NCI-H446 (cell line): Measurements from ENCODE around the gene ZNF480.
"Not testable (repeated sequence)": the region's sequence is repeated elsewhere in the genome, so short reads cannot be mapped to it uniquely, and the experiment has no call there.

Experiments
- DNase-seq, 2 experiments: peaks; one replicate each; lab custom pipeline; 2025; lab: John Stamatoyannopoulos, UW

Gene ZNF480

DNA sequence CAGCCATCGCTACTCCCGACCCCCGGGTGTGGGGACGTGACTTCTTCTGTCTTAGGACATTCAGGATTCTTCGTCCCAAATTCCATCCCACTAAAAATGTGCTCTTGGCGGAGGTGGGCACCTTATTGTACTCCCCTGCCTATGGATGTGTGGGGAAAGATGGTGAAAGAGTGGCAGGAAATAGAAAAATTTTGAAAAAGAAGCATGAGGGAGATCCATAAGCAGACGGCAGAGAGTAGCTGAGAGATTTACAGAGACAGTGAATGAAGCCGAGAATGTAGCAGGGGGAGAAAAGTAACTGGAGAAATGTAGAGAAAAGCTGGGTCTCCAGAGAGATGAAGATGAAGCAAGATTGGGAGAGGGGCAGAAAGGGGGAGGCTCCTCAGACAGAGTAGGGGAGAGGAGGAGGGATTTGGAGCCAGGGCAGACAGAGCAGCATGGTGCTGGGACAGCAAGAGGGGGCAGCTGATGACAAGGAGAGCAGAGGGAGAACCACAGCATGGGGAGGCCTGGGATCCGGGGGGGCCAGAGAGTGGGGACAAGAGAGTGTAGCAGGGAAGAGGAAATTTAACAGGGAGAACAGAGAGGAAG is 39.9 kb downstream of the ZNF480 start:
- no peak for DNase-seq

- not testable (repeated sequence) for DNase-seq
Observed at GRCh38 chr19:52339022-52339421, 42.1 kb downstream of the ZNF480 start.

DNA sequence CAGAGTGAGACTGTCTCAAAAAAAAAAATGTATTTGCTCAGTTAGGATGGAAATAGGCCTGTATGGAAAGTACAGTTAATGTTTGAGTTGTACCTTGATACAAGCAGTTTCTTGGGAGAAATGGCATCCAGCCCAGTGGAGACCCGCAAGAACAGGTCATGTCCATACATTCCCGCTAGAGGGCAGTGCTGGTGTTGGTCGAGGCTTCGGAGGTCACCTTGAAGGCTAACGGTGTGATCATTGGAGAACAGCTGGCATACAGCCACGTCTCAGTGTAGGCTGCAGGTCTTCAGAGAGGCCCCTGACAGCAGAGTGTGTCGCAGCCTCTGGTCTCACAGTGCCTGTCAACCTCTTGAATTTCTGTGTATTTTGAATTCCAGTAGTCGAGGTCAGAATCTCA is 46.6 kb downstream of the ZNF480 start:
- no peak for DNase-seq

DNA sequence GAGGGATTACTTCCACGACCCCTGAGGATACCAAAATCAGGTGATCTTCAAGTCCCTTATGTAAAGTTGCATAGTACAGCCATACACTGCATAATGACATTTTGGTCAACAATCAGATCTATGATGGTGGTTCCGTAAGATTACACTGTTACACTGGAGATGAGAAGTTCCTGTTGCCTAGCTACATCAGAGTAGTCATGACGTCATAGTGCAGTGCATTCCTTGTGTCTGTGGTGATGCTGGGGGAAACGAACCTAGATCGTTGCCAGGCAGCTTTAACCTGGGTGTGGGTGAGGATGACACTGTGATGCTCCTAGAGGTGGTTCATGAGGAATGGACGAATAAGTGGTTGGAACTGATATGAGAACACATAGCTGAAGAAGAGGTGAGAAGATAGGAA is 48.2 kb downstream of the ZNF480 start:
- no peak for DNase-seq

- DNase-seq, result no peak
Observed at GRCh38 chr19:52351512-52351911, 54.5 kb downstream of the ZNF480 start.

- no peak for DNase-seq
Observed at GRCh38 chr19:52366414-52366824, 69.5 kb downstream of the ZNF480 start.

DNA sequence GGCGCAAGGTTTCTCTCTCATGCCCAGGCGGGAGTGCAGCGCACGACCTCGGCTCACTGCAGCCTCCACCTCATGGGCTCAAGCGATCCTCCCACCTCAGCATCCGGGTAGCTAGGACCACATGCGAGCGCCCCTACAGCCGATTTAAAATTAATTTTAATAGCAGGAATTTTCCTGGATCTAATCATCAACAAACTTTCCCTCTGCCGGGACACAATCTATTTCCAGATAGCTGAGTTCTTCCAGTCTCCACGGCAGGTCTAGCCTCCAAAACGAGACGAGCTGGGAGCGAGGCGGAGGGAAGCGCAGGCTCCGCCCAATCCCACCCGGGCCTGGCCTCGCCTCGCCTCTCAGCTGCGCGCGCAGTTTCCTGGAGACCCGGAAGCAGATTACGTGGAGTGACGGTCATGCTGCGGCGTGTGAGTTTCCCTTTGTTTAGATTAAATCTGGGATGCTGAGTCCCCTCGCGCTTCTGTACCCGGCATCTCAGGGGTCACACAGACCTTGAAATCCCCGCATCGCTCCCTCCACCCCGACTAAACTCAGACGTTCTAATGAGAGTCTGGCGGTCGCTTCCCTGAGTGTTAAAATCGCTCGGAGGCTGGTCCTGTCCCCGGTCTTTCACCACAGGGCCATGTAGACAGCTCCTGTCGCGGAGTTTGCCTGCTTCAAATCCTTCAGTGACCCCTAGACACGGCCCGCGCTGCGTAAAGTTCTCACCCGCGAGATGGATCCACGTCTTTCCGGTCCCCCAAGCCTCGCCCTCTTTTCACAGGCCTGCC is 72.8 kb downstream of the ZNF480 start, which contains the start of gene ZNF880:
TSS of gene ZNF880 (plus strand) at position 365 of the 782 bp plus-strand sequence. CDS start at position 408, 43 bp downstream.
- DNase-seq, result peak in 1 of 2 experiments; percentile 31

- no peak for DNase-seq
Observed at GRCh38 chr19:52370341-52370710, 73.4 kb downstream of the ZNF480 start.
